ENCODE results near the gene MRPL24. TPM values are rescaled to one million over a fixed set of nuclear protein-coding genes. Genes with fewer than 3 reads are reported as not detected.

Gene MRPL24
- total RNA-seq, 2 experiments from 2014 or later: 55.3 to 56.6 TPM

- Histone ChIP-seq H3K9me3 (ENCODE audit: low read length) (no peaks in the 10 kb centered on the region), H2AFZ (ENCODE audit: low read length) (no peak overlapping the region), H3K4me2 (ENCODE audit: low read length) (no peak overlapping the region), H3K4me3 (ENCODE audit: low read depth, low read length, poor library complexity, severe bottlenecking) (no peak overlapping the region), H3K27ac (ENCODE audit: low read depth, low read length, poor library complexity, severe bottlenecking) (no peak overlapping the region), H3K4me1 (ENCODE audit: insufficient read depth, low read length, poor library complexity, severe bottlenecking) (no peaks in the 10 kb centered on the region), H3K36me3 (ENCODE audit: insufficient read depth, low read length) (peaks cover 21% of the 10 kb centered on the region), H3K9me2 (ENCODE audit: insufficient read depth, low read length) (no peaks in the 10 kb centered on the region), H4K20me1 (ENCODE audit: insufficient read depth, low read length) (no peaks in the 10 kb centered on the region), H3K79me2 (ENCODE audit: insufficient read depth, low read depth, low read length) (no peaks in the 10 kb centered on the region)
- POLR2A ChIA-PET: no interaction called here
- intact Hi-C loops (cut with micrococcal nuclease; ENCODE audit: unreplicated experiment): no loop called here
- TF ChIP-seq EZH2phosphoT487 (IDR thresholded peaks at IDR 0.05; ENCODE audit: borderline replicate concordance, low read depth, low read length) (no peak), CTCF (conservative IDR thresholded peaks at IDR 0.05; ENCODE audit: low read length) (no peak)
- CTCF ChIA-PET (ENCODE audit: unreplicated experiment): interaction anchor here (3.7 kb wide), 1 partner anchor 11 kb away, joined by 12 read pairs; no protein-coding TSS in a partner anchor
- no peak for DNase-seq (ENCODE audit: low spot score)
- BruUV-seq (replicated peaks): no TSS peak
Observed at GRCh38 chr1:156714830-156715229, 26.1 kb downstream of the MRPL24 start.

GRCh38 chr1:156712626-156713025 is 28.3 kb downstream of the MRPL24 start:
- POLR2A ChIA-PET: no interaction called here
- intact Hi-C loops (cut with micrococcal nuclease; ENCODE audit: unreplicated experiment): no loop called here
- CTCF ChIA-PET (ENCODE audit: unreplicated experiment): no interaction called here
- H3K79me2 ChIP-seq (ENCODE audit: insufficient read depth, low read depth, low read length): no peaks in the 10 kb centered on the region
- H3K4me1 ChIP-seq (ENCODE audit: insufficient read depth, low read length, poor library complexity, severe bottlenecking): no peaks in the 10 kb centered on the region
- no peak overlapping the region for H3K4me3 ChIP-seq (ENCODE audit: low read depth, low read length, poor library complexity, severe bottlenecking)
- no peaks in the 10 kb centered on the region for H3K9me2 ChIP-seq (ENCODE audit: insufficient read depth, low read length)
- H3K4me2 ChIP-seq (ENCODE audit: low read length): no peak overlapping the region
- H3K36me3 ChIP-seq (ENCODE audit: insufficient read depth, low read length): peaks cover 8% of the 10 kb centered on the region
- H2AFZ ChIP-seq (ENCODE audit: low read length): no peak overlapping the region
- no peaks in the 10 kb centered on the region for H3K9me3 ChIP-seq (ENCODE audit: low read length)
- no TSS peak for BruUV-seq (replicated peaks)
- TF ChIP-seq EZH2phosphoT487 (IDR thresholded peaks at IDR 0.05; ENCODE audit: borderline replicate concordance, low read depth, low read length) (no peak), CTCF (conservative IDR thresholded peaks at IDR 0.05; ENCODE audit: low read length) (no peak)
- H4K20me1 ChIP-seq (ENCODE audit: insufficient read depth, low read length): no peaks in the 10 kb centered on the region
- DNase-seq (ENCODE audit: low spot score): no peak
- no peak overlapping the region for H3K27ac ChIP-seq (ENCODE audit: low read depth, low read length, poor library complexity, severe bottlenecking)

GRCh38 chr1:156711011-156711817 is 29.7 kb downstream of the MRPL24 start:
- H3K27ac ChIP-seq (ENCODE audit: low read depth, low read length, poor library complexity, severe bottlenecking): no peak overlapping the region
- no peaks in the 10 kb centered on the region for H3K36me3 ChIP-seq (ENCODE audit: insufficient read depth, low read length)
- H3K9me2 ChIP-seq (ENCODE audit: insufficient read depth, low read length): no peaks in the 10 kb centered on the region
- H3K9me3 ChIP-seq (ENCODE audit: low read length): no peaks in the 10 kb centered on the region
- H2AFZ ChIP-seq (ENCODE audit: low read length): no peak overlapping the region
- TF ChIP-seq EZH2phosphoT487 (IDR thresholded peaks at IDR 0.05; ENCODE audit: borderline replicate concordance, low read depth, low read length) (no peak), CTCF (conservative IDR thresholded peaks at IDR 0.05; ENCODE audit: low read length) (no peak)
- no peak overlapping the region for H3K4me3 ChIP-seq (ENCODE audit: low read depth, low read length, poor library complexity, severe bottlenecking)
- H3K4me1 ChIP-seq (ENCODE audit: insufficient read depth, low read length, poor library complexity, severe bottlenecking): peaks cover 7% of the 10 kb centered on the region
- intact Hi-C loops (cut with micrococcal nuclease; ENCODE audit: unreplicated experiment): no loop called here
- BruUV-seq (replicated peaks): no TSS peak
- no peak overlapping the region for H3K4me2 ChIP-seq (ENCODE audit: low read length)
- ChIA-PET POLR2A (no interaction called here), CTCF (ENCODE audit: unreplicated experiment) (interaction anchor here (0.6 kb wide), 1 partner anchor 30 kb away, joined by 3 read pairs; no protein-coding TSS in a partner anchor)
- H4K20me1 ChIP-seq (ENCODE audit: insufficient read depth, low read length): no peaks in the 10 kb centered on the region
- no peak for DNase-seq (ENCODE audit: low spot score)
- no peaks in the 10 kb centered on the region for H3K79me2 ChIP-seq (ENCODE audit: insufficient read depth, low read depth, low read length)
